Transverse colon (tissue), 3 donors: ENCODE measurements around the gene NMRAL1.

Experiments
- CTCF ChIP-seq, 5 experiments: fragments of 200-600 bp in 3 of 5; fragments of 450-650 bp in 2 of 5; sonication (generic) in 3 of 5; IDR thresholded peaks; 1 replicate in 2 of 5; 2 replicates in 3 of 5; pipeline ENCODE4 v1.5.1; 2016 to 2017; ENCODE audit warnings: antibody characterized with exemption in 5 of 5, inconsistent platforms in 3 of 5, mild to moderate bottlenecking in 2 of 5, moderate library complexity in 1 of 5
- POLR2A ChIP-seq: fragments of 450-650 bp; IDR thresholded peaks from one replicate; pipeline ENCODE4 v1.6.1; 2016; ENCODE audit warnings: antibody characterized with exemption, mild to moderate bottlenecking, moderate library complexity

GRCh38 chr16:4500272-4500671, 25.8 kb upstream of the NMRAL1 start:
- TF ChIP-seq CTCF (IDR thresholded peaks at IDR 0.05) (no peak), POLR2A (no peak)
